ENCODE data around the gene DCDC2.
"Not testable (repeated sequence)": the region's sequence is repeated elsewhere in the genome, so short reads cannot be mapped to it uniquely, and the experiment has no call there.

DCDC2 gene

DNA sequence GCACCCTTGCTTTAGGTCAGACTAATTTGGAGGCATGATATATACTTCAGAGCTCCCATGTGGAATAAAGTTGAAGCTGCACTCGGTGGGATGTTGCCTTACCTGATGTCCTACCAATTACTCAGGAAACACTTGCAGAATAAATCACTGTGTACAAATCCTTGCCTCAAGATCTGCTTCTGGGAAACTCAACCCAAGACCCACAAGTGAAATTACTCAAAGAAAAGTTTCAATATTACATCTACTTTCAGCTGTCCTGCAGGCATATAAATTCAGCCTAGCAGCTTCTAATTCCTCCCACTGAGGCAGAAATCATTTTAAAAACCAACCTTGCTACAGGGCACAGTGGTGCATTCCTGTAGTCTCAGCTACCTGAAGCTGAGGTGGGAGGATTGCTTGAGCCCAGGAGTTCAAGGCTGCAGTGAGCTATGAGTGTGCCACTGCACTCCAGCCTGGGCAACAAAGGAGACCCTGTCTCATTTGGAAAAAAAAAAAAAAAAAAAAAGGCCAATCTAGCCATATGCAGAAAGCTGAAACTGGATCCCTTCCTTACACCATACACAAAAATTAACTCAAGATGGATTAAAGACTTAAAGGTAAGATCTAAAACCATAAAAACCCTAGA is 20.7 kb upstream of the DCDC2 start:
- no peak for DNase-seq

DNA sequence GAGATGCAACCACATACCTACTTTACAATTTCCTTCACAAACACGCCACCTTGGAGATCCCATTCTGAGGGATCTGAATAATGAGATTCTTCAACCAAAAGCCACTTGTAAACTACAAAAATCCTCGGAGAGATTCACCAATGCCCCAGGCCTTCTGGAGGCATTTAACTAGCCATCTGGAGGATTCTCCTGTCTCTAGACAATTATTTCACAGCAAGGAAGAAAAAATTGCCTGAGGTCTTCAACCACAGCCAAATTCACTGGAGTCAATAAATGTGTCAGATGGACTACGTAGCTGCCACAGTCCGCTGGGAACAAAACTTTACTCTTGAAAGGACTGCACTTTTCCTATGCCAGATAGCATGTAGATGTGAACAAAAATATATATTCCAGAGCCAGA is 19.0 kb upstream of the DCDC2 start:
- DNase-seq: no peak

DNA sequence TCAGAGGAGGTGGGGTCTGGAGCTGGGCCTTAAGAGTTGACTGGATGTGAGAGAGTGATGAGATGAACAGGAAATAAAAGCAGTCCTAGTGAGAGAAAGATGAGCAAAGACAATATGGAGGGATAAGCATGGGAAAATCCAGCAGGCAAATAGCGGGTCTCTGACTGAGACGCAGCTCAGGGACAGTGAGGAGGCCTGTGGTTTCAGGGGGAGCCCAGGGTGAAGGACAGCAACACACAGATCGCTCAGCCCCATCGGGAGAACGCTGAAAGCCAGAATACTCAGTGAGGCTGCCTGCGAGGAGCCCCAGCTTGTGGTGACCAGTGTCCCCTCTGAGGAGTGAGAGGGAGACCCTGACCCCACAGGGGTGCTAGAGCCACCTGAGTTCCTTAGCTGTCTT is 16.8 kb upstream of the DCDC2 start:
- no peak for DNase-seq

DNA sequence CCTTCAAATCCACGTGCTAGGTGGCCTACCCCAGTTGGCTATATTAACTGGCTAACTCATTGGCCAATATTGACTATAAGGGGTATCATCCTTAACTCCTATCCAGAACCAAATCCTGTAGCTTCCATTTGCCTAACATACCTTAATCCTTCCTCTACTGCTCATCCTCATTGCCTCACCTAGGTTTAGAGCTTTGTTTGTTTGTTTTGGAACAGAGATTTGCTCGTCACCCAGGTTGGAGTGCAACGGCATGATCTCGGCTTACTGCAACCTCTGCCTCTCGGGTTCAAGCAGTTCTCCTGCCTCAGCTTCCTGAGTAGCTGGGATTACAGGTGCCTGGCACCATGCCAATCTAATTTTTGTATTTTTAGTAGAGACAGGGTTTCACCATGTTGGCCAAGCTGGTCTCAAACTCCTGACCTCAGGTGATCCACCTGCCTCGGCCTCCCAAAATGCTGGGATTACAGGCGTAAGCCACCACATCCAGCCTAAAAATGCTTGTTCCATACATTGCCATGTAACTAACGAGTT is 7.3 kb upstream of the DCDC2 start:
- DNase-seq: not testable (repeated sequence)

DNA sequence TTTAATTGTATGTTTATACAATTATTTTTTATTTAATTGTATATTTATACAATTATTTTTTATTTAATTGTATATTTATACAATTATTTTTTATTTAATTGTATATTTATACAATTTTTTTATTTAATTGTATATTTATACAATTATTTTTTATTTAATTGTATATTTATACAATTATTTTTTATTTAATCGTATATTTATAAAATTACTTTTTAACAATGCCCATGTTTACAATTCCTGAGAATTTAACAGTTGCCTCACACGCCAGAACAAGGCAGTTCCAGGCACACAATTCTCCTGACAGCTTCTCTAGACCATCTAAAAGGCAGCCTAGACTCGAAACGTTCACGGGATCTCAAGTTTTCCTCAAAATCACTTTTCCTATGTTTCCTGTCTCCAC is 4.5 kb upstream of the DCDC2 start:
- DNase-seq: not testable (repeated sequence)

DNA sequence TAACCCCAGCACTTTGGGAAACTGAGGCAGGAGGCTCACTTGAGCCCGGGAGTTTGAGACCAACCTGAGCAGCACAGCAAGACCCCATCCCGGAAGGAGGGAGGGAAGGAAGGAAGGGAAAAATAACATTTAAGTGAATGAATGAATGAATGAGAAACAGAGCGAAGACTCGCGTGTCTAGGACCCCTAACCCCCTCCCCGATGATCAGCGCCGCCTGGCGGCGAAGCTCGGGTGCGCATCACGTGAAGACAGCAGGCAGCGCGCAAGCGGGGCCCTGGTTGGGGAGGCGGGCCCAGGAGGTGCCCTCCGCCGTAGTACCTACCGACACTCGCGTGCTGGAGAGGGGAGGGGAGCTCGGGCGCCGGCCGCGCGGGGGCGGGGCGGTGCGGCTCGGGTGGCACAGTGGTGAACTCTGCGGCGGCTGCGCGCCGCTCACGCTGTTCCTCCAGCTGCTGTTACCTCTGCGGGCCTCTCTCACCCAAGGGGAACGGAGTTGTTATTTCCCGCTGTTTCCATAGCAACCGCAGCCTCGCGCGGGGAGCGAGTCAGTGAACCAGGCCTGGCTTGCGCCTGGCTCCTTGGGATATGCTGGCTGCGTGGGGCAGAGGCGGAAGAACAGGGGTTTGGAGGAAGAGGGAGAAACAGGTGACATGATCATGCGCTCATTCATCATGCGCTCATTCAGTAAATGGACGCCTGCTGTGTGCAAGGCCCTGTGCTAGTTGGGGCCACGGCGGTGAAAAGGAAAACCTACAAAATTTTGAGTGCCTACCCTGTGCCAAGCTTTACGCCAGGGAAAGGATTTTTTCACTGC is 2.0 kb upstream of the DCDC2 start:
- peak; percentile 82 for DNase-seq

DNA sequence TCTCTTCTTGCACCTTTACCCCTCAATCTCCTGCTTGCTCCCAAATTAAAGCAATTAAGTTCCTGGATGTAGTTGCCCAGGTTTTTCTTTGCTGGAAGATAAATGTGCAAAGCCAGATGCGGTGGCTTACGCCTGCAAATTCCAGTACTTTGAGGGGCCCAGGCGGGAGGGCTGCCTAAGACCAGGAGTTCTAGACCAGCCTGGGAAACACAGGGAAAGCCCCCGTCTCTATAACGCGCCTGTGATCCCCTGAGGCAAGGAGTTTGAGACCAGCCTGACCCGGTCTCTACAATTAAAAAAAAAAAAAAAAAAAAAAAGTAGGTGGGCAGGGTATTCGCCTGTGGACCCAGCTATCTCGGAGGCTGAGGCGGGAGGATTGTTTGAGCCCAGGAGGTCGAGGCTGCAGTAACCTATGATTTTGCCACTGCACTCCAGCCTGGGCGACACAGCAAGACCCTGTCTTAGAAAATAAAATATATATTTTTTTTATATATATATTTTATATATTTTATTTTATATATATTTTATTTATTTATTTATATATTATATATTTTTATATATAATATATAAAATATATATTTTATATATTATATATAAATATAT is 461 bp upstream of the DCDC2 start:
- no peak for DNase-seq

DNA sequence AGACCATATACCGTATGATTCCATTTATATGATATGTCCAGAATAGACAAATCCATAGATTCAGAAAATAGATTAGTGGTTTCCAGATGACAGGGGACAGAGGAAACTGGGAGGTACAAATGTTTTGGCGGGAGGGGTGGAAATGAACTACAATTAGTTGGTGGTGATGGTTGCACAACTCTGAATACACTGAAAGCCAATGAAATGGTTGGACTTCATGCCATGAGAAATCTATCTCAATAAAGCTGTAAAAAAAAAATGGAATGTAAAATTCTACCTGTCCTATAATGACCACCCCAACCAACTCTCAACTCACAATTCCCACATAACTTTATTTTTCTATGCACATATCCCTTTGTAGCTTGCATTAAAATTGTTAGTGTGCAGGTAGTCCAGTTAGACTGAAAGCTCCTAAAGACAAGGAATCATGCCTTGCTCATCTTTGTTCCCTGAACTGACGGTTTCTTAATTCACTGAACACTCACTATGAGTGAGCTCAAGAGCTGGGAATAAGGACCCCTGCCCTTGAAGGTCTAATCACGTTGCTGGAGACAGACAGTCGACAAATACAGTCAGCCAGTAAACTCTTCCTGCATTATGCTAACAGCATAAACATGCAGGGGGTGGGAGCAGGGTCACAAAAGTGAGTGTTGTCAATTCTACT is 1.4 kb downstream of the DCDC2 start:
- no peak for DNase-seq

DNA sequence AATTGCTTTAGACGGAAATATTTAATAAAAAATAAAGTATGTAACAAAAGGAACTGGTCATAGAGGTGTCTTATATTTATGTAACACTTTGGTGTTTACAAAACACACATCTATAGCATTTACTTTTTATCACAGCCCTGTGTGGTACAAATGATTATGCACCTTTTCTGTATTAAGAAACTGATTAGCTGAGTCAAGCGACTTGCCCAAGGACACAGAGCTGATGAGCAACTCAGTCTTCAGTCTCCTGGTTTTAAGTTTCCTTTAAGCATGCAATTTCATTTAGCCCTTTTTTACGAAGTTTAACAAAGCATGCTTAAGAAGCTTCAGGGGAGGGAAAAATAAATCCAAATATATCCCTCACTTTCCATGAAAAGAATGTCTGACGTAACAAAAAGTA is 2.5 kb downstream of the DCDC2 start:
- DNase-seq: no peak

DNA sequence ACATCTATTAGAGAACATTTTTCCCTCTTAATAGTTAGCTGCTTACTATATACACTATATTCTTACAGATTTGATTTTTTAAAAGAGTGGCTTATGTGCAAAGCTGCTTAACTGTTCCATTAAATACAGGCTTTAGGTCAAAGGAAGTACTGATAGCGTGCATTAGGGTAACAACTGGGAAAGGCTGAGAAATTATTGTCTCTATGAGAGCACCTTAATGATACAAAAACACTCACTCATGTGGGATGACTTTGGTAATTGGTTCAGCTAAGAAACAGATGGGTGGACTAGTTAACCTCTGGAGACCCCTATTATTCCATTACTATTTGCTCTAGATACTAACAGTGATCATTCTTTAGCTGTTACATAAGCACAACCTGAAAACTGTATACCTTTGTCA is 4.0 kb downstream of the DCDC2 start:
- DNase-seq: no peak

DNA sequence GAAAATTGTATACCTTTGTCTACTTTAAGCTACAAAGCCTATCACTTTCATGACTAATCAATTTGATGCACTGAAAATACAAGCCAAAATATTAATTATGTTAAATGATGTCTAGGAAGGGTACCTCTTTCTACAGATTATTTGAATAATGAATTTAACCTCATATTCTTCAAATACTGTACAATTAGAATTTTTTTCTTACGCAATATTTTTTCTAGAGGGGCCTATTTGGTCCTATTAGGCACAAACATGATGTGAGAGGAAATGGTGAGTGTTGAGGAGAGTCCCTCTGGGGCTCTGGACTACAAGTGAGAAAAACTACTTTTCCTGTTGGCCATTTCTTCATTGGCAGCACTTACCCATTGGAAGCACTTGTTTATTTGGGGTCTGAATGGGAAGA is 5.4 kb downstream of the DCDC2 start:
- no peak for DNase-seq

DNA sequence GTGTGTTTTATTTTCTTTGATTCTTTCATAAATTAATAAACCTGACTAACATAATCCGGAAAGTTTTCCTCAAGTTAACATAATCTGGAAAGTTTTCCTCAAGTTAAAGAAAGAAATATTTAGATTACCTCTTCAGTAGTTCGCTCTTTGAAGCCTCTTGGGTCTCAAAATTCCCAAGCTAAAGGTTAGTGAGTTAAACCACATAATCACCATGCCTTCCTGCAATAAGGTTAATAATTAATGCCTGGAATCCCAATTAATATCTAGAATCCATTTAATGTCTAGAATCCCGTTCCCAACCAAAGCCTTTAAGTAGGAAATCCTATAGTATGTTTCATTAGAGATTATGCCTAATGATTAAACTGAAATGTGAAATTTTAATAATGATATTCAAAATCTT is 12.9 kb downstream of the DCDC2 start:
- no peak for DNase-seq

DNA sequence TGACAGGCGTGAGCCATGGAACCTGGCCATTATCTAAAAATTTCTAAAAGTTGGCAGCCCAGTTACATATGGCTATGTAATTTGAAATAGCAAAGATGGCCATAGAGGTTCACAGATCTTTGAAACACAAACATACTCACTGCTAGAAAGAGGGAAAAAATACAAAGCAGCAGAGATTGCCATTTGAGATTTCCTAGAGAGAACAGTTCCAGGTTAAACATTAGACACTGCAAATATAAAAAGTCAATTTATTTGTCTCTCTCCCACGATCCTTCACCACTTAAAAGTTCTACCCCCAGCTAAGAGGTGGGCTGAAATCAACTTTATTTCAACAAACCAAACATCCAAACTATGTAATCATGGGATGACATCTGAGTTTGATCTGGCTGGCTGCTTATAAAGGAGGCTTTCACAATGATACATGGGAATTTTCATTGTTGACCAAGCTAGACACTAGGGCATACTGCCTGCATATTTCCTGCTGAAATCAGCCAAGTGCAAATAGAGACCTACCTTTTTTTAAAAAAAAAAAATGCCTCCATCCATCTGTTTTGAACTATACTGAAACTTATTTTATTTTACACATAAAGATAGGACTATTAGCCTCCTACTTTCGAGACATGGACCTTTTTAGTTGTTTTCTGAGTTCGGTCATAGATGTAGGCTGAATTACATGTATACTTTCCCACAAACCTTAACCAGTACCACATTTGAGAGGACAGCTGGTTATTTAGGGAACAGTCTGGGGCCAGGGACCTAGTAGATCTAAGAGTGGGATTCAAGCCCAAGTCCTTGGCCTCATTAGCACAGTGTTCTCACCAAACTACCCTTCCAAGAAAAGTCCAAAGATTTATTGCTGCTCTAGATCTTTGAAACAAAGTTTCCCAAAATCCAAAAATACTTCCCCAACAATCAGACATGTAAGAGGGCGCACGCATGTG is 16.6 kb downstream of the DCDC2 start:
- DNase-seq: no peak

DNA sequence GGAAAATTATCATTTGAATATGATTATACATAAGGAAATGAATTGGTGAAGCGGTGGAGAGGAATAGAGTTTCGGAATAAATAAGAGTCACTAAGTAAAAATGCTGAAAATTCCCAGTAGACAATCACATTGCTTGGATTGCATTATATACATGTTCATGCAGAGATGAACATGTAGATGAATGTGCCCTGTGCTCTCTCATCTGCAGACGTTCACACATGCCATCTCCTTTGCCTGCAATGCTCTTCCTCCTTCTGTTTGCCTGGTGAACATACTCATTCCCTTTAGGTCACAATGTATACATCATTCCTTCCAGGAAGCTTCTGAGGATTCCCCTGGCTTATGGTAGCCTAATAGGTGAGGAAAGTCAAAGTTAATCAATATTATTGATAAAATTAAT is 17.9 kb downstream of the DCDC2 start:
- no peak for DNase-seq

DNA sequence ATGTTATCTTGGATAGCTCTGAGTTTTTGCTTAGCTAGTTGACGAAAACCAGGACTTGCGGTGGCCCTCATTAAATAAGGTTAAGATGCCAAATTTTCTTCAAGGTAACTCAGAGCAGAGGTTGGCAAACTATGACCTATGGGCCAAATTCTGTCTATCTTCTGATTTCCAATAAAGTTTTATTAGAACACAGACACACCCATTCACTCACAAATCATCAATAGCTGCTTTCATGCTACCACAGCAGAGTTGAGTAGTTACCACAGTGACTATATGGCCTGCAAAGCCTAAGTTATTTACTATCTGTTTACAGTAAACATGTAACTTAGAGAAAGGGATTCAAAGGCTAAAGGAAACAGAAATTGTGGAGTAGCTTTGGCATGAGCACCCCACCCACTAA is 23.6 kb downstream of the DCDC2 start:
- no peak for DNase-seq

DNA sequence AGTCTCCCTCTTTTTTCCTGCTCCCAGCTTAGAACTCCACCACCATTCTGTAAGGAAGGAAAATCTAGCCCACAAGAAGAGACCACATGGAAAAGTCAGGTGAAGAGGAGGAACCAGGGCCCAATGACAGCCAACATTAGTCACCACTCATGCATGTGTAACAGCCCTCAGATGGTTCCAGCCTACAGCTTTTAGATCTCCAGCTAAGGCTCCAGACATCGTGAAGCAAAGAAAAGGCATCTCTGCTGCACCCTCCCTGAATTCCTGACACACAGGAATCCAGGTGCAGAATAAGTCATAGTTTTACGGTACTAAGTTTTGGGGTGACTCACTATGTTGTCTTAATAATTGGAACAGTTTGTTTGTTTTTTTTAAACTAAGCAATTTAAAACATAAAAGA is 25.5 kb downstream of the DCDC2 start:
- DNase-seq: no peak

DNA sequence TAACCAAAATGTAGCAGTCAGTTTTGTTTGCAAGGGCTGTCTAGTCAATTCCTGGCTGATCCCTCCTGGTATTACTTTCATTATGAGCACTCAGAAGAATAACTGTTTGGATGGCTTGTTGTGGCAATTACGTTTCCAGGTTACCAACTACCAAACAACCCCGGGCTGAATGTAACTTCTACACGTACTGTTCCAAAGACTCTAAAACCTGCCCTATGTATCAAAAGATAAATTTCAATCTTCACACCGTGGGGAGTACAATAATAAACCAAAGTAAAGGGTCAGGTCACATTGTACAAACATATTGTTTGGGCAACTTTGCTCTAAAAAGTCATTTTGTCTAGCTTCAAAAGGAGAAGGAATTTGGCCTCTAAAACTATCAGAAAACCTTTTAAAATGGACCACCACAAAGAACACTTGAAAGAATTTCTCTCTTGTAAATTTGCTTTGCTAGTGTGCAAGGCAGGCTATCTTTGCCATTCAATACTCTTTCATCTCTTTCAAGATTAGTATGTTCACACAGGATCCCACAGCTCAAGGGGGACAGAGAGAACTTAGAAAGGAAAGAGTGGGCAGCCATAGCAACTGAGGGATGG is 27.6 kb downstream of the DCDC2 start:
- no peak for DNase-seq

DNA sequence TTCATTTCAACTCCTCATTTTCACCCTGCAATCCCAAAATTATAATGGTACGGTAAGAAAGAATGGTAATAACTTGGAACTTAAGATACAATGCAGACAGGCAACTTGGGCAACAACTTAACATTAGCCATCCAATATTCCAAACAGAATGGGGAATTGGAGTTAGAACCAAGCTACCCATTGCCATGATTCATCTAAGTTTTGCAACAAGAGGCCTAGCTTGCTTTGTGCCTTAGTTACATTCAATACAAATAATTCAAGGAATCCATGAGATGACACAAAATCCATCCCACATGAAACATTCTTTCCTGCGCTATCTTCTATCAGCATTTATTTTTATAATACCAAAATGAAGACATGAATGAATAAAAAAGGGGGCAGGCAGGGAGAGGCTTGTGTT is 28.4 kb downstream of the DCDC2 start:
- no peak for DNase-seq

DNA sequence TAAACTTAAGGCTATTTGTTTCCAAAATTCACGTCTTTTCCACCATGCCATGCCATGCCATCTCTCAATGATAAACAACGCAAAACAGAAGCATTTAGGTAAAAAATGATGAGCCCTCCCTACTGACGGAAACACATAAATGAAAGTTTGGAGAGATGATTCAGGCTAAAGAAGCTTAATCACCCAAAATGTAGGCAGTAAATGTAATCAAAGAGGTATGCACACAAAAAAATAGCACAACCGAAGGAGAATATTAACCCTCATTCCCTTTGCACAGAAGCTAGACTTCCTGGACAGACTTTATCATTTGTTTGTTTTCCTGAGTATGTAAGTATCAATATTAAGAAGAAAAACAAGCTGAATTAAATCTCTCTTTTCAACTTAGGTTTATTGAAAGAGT is 28.8 kb downstream of the DCDC2 start:
- no peak for DNase-seq

DNA sequence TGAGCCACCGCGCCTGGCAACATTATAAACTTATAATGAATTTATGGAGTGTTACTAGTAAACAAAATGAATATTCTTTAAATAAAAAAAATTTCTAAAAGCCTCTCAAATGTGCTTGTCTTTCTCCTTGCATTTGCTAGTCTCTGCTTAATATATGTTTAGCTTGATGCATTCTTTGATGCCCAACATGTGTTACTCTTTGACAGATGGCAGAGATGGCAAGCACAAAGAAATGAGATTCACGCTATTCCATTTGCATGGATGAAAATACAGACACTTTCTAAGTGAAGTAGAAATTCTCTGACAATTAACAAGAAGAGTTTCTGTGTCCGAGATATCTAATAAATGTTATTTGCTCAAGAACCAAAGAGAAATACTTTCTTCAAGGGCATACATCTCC is 30.1 kb downstream of the DCDC2 start:
- DNase-seq: no peak

DNA sequence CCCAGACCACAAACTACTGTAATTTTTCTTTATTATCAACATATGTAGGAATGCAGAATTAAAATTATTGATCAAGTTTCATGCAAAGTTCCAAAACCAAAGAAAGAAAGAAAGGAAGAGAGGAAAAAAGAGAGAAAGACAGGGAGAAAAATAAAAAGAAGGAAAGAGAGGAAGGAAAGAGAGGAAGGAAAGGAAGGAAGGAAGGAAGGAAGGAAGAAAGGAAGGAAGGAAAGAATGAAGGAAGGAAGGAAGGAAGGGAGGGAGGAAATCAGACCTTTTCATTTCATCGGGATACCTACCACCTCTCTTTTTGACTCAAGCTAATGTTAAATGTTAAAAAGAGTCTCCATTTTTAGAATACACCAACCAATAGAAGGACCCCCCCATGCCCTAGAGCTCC is 31.9 kb downstream of the DCDC2 start:
- DNase-seq: no peak

DNA sequence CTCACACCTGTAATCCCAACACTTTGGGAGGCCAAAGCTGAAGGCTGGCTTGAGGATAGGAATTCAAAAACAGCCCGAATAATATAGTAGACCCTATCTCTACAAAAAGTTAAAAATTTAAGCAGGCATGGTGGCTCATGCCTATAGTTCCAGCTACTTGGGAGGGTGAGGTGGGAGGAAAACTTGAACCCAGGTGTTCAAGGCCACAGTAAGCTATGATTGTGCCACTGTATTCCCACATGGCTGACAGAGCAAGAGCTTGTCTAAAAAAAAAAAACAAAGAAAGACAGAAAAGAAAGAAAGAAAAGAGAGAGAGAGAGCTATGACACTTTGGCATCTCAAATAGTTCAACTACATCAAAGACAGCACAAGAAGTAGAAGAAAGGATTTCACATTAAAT is 33.2 kb downstream of the DCDC2 start:
- DNase-seq: no peak

All from NCI-H2107 (cell line).